ENCODE data around the gene TMEM178A.

DNA sequence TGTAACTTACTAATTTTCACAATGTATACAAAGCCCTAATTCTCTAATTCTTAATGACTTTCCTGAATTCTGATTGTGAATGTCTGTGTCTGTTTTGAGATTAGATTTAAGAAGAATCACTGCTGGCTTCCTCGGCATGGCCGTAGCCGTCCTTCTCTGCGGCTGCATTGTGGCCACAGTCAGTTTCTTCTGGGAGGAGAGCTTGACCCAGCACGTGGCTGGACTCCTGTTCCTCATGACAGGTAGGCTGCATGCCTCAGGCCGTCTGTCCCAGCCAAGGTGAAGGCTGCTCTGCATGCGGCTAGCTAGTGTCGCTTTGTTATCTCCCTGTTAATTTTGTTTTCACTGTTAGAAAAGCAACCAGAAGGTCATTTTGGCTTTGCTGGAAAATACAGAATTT lies 41.2 kb downstream of the TMEM178A start:
- TF ChIP-seq CTCF (IDR thresholded peaks at IDR 0.05) (no peak), ZFX (IDR thresholded peaks at IDR 0.05; ENCODE audit: borderline replicate concordance) (no peak)

Data from 22Rv1 (cell line).